Measurements from ENCODE around the gene CPN1. TPM values are rescaled to one million over a fixed set of nuclear protein-coding genes. Genes with fewer than 3 reads are reported as not detected.

The CPN1 gene
- total RNA-seq, 4 donors from 2014 or later: not detected

DNA sequence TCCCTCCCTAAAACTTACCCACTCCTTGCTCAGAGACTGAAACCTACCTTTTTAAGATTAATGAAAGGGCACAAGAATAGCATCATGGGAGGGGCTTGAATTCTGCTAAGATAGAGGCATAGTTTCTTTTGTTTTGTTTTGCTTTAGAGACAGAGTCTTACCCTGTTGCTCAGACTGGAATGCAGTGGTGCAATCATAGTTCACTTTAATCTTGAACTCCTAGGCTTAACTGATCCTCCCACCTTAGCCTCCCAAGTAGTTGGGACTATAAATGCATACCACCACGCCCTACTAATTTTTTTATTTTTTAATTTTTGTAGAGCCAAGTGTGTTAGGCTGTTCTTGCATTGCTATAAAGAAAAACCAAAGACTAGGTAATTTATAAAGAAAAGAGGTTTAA lies 54.3 kb downstream of the CPN1 start:
- Histone ChIP-seq H3K36me3 (no peaks in the 10 kb centered on the region), H3K27me3 (no peaks in the 10 kb centered on the region), H3K4me3 (no peak overlapping the region), H3K9me3 (no peaks in the 10 kb centered on the region), H3K27ac (no peak overlapping the region), H3K4me1 (no peaks in the 10 kb centered on the region)
- DNase-seq (ENCODE audit: low spot score in 2 of 2): no peak
- 81% methylated on average over 1 of the region's 1 CpG for WGBS
- TF ChIP-seq, protein P1, sequence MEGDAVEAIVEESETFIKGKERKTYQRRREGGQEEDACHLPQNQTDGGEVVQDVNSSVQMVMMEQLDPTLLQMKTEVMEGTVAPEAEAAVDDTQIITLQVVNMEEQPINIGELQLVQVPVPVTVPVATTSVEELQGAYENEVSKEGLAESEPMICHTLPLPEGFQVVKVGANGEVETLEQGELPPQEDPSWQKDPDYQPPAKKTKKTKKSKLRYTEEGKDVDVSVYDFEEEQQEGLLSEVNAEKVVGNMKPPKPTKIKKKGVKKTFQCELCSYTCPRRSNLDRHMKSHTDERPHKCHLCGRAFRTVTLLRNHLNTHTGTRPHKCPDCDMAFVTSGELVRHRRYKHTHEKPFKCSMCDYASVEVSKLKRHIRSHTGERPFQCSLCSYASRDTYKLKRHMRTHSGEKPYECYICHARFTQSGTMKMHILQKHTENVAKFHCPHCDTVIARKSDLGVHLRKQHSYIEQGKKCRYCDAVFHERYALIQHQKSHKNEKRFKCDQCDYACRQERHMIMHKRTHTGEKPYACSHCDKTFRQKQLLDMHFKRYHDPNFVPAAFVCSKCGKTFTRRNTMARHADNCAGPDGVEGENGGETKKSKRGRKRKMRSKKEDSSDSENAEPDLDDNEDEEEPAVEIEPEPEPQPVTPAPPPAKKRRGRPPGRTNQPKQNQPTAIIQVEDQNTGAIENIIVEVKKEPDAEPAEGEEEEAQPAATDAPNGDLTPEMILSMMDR (IDR thresholded peaks at IDR 0.05): no peak
- no peak for TF ChIP-seq EP300 (IDR thresholded peaks at IDR 0.05)
- no peak for TF ChIP-seq POLR2A (IDR thresholded peaks at IDR 0.05)
- no peak for TF ChIP-seq POLR2AphosphoS5 (IDR thresholded peaks at IDR 0.05)

DNA sequence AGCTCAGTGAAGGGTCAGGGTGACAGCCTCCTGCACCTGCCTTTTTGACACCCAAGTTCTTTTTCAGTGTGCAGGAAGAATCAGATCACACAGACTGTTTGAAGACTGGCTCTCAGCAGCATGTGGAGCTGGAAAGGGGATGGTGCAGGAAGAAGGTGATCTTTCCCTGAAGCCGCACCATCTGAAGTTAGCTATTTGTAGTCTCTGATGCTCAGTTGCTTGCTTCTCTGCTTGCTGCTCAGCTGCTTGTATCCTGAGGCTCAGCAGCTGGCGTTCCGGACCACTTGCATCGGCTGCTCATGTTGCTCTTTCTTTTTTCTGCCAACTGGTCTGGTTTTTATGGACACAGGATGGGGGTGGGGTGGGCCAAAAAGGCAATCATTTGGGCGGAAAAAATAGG lies 56.1 kb downstream of the CPN1 start:
- H3K4me3 ChIP-seq: no peak overlapping the region
- 66% methylated on average over 5 of the region's 5 CpGs for WGBS
- H3K36me3 ChIP-seq: no peaks in the 10 kb centered on the region
- no peak overlapping the region for H3K27ac ChIP-seq
- no peak for DNase-seq (ENCODE audit: low spot score in 2 of 2)
- H3K4me1 ChIP-seq: no peaks in the 10 kb centered on the region
- no peak for TF ChIP-seq POLR2AphosphoS5 (IDR thresholded peaks at IDR 0.05)
- TF ChIP-seq POLR2A (IDR thresholded peaks at IDR 0.05): no peak
- TF ChIP-seq, protein P1 (IDR thresholded peaks at IDR 0.05): no peak
- TF ChIP-seq EP300 (IDR thresholded peaks at IDR 0.05): no peak
- H3K27me3 ChIP-seq: no peaks in the 10 kb centered on the region
- H3K9me3 ChIP-seq: no peaks in the 10 kb centered on the region

DNA sequence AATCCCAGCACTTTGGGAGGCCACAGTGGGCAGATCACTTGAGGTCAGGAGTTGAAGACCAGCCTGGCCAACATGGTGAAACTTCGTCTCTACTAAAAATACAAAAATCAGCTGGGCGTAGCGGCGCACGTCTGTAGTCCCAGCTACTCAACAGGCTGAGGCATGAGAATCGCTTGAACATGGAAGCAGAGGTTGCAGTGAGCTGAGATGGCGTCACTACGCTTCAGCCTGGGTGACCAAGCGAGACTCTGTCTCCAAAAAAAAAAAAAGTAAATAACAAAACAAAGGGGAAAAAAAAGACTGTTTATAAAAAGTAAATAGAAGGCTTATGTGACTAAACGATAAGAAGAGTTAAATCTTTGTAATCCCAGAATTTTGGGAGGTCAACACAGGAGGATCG lies 56.9 kb downstream of the CPN1 start:
- H3K9me3 ChIP-seq: no peaks in the 10 kb centered on the region
- H3K36me3 ChIP-seq: no peaks in the 10 kb centered on the region
- no peaks in the 10 kb centered on the region for H3K4me1 ChIP-seq
- no peak for TF ChIP-seq POLR2A (IDR thresholded peaks at IDR 0.05)
- TF ChIP-seq POLR2AphosphoS5 (IDR thresholded peaks at IDR 0.05): no peak
- no peak for TF ChIP-seq EP300 (IDR thresholded peaks at IDR 0.05)
- TF ChIP-seq, protein P1 (IDR thresholded peaks at IDR 0.05): no peak
- H3K4me3 ChIP-seq: no peak overlapping the region
- H3K27me3 ChIP-seq: no peaks in the 10 kb centered on the region
- WGBS: 93% methylated on average over 11 of the region's 11 CpGs
- DNase-seq (ENCODE audit: low spot score in 2 of 2): no peak
- no peak overlapping the region for H3K27ac ChIP-seq

DNA sequence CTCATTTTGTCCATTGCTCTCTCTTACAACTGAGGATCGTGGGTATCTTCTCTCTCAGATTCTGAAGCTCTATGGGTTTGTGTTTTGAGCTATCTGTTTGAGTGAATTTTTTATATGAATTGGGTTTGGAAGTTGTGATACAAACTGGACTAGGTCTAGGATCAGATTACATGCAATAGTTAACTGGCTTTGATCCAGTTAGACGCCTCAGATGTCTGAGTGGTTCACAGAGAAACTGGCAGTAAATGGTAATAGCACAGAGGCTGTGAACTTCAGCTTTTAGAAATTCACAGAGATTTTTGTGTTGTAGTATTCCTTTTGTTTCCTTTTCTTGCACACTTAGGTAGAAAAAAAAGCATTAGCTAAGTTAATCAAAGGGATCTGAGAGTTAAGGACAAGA lies 59.3 kb downstream of the CPN1 start:
- no peaks in the 10 kb centered on the region for H3K27me3 ChIP-seq
- no peak overlapping the region for H3K4me3 ChIP-seq
- 59% methylated on average over 2 of the region's 2 CpGs for WGBS
- no peak overlapping the region for H3K27ac ChIP-seq
- DNase-seq (ENCODE audit: low spot score in 2 of 2): no peak
- TF ChIP-seq, protein P1 (IDR thresholded peaks at IDR 0.05): no peak
- TF ChIP-seq POLR2A (IDR thresholded peaks at IDR 0.05) (no peak), EP300 (IDR thresholded peaks at IDR 0.05) (no peak), POLR2AphosphoS5 (IDR thresholded peaks at IDR 0.05) (no peak)
- H3K4me1 ChIP-seq: no peaks in the 10 kb centered on the region
- H3K36me3 ChIP-seq: no peaks in the 10 kb centered on the region
- H3K9me3 ChIP-seq: no peaks in the 10 kb centered on the region

DNA sequence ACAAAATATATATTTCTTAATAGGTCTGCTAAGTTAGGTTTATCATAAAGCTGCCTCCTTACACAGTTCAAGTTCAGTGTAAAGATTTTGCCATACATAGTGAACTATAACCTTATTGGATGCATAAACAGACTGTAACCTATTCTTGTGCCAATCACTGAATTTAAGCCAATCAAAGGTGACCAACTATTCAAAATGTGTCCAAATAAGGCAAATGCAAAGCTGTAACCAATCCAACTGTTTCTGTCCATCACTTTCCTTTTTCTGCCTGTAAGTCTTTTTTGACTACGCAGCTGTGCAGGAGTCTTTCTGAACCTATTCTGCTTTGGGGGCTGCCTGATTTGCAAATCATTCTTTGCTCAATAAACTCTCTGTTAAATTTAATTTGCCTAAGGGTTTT lies 60.3 kb downstream of the CPN1 start:
- H3K27ac ChIP-seq: no peak overlapping the region
- no peaks in the 10 kb centered on the region for H3K36me3 ChIP-seq
- no peaks in the 10 kb centered on the region for H3K27me3 ChIP-seq
- WGBS: 79% methylated on average over 1 of the region's 1 CpG
- no peaks in the 10 kb centered on the region for H3K4me1 ChIP-seq
- no peak overlapping the region for H3K4me3 ChIP-seq
- DNase-seq (ENCODE audit: low spot score in 2 of 2): no peak
- no peaks in the 10 kb centered on the region for H3K9me3 ChIP-seq
- TF ChIP-seq POLR2A (IDR thresholded peaks at IDR 0.05) (no peak), POLR2AphosphoS5 (IDR thresholded peaks at IDR 0.05) (no peak)

DNA sequence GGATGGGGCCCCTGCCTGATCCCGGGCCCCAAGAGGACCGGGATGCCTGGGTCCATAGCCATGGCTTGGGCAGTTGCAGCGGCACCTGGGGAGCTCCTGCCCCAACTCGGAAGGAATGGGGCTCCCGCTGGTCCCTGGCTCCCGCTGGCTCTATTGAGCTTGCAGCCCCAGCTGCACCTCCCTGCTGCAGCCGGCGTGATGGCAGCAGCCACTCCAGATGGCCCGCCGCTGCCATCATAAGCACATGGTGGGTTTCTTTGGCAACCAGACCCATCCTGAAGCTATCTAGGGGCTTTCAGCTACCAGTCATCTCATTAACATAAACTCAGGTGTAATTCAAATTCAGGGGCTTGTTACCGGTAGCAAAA lies 60.8 kb downstream of the CPN1 start:
- no peak for TF ChIP-seq EP300 (IDR thresholded peaks at IDR 0.05)
- no peak for TF ChIP-seq POLR2AphosphoS5 (IDR thresholded peaks at IDR 0.05)
- TF ChIP-seq, protein P1 (IDR thresholded peaks at IDR 0.05): no peak
- no peak for TF ChIP-seq POLR2A (IDR thresholded peaks at IDR 0.05)
- DNase-seq (ENCODE audit: low spot score in 2 of 2): no peak
- 84% methylated on average over 3 of the region's 11 CpGs for WGBS
- Histone ChIP-seq H3K36me3 (no peaks in the 10 kb centered on the region), H3K9me3 (no peaks in the 10 kb centered on the region), H3K4me3 (no peak overlapping the region), H3K4me1 (no peaks in the 10 kb centered on the region), H3K27ac (no peak overlapping the region), H3K27me3 (no peaks in the 10 kb centered on the region)
